GM21381 (cell line): Measurements from ENCODE around the gene CPT1C.
"Not testable (repeated sequence)": the region's sequence is repeated elsewhere in the genome, so short reads cannot be mapped to it uniquely, and the experiment has no call there.

Experiments
- ATAC-seq: cut with Tn5 transposase; IDR thresholded peaks from one replicate; pipeline ENCODE4 v1.9.1; 2021; ENCODE audit warnings: mild to moderate bottlenecking, moderate library complexity; ENCODE audit not compliant: unreplicated experiment

CPT1C gene

DNA sequence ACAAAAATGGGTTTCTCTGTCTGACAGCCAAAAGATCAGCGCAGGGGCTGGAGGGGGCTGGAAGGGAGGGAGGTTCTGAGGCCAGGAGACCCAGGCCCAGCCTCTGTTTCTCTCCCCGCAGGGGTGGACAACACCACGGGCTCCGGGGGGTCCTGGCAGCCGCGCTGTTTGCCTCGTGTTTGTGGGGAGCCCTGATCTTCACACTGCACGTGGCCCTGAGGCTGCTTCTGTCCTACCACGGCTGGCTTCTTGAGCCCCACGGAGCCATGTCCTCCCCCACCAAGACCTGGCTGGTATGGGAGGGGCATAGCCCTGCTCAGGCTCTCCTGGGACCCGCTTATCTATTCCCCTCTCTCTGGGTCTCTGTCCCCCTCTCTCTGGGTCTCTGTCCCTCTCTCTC is 9.6 kb downstream of the CPT1C start:
- ATAC-seq: no peak

DNA sequence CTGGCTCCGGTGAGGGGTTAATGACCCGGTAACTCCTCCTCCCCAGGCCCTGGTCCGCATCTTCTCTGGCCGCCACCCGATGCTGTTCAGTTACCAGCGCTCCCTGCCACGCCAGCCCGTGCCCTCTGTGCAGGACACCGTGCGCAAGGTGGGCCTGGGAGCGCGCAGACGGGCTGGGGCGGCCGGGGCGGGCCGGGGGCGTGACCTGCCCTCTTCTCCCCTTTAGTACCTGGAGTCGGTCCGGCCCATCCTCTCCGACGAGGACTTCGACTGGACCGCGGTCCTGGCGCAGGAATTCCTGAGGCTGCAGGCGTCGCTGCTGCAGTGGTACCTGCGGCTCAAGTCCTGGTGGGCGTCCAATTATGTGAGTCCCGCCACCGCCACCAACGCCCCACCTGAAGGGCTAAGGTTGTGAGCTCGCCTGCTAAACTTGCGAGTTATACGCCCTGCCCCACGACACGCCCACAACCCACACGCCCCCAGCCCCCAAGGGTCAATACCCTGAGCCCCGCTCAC is 10.4 kb downstream of the CPT1C start:
- no peak for ATAC-seq

DNA sequence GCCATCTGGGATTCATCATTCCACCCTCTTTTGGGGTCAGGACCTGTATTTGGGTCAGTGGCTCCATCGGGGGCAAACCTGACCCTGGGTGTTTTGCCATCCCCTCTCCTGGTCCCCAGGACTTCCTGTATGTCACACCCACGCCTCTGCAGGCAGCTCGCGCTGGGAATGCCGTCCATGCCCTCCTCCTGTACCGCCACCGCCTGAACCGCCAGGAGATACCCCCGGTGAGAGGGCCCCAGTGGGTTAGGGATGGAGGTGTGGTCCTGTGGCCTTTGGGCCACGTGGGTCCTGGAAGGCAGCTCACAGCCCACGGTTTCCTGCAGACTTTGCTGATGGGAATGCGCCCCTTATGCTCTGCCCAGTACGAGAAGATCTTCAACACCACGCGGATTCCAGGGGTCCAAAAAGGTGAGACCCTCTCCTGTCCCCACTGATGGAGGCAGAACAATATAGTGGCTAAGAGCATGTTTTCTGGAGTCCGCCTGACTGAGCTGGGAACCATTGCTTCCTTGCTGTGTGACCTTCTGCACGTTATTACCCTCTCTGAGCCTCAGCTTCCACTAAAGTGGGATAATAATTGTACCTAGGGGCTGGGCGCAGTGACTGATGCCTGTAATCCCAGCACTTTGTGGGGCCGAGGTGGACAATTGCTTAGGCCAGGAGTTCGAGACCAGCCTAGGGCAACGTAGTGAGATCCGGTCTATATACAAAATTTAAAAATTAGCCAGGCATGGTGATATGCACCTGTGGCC is 14.1 kb downstream of the CPT1C start:
- ATAC-seq: no peak

DNA sequence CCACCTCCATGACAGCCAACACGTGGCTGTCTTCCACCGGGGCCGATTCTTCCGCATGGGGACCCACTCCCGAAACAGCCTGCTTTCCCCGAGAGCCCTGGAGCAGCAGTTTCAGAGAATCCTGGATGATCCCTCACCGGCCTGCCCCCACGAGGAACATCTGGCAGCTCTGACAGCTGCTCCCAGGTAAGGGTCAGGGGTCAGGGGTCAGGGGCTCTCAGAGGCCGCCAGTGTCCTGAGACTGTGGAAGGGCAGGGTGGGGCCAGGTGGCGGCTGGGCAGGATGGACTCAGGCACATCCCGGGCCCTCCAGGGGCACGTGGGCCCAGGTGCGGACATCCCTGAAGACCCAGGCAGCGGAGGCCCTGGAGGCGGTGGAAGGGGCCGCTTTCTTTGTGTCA is 15.0 kb downstream of the CPT1C start:
- no peak for ATAC-seq

DNA sequence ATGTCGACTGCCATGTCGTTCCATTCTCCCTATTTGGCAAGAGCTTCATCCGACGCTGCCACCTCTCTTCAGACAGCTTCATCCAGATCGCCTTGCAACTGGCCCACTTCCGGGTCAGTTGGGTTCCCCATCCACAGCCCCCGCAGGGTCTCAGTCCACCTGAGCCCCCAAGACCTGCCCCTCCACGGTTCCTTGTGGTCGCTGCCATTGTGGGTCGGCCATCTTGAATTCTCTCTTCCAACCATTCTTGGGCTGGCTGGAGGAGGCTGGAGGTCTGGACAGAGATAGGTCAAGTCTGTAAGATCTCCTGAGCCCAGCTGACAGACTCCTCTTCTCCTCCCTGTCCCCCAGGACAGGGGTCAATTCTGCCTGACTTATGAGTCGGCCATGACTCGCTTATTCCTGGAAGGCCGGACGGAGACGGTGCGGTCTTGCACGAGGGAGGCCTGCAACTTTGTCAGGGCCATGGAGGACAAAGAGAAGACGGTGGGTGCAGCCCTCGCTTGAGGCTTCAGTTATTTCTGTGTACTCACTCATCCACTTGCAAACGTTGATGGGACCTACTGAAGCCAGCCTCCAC is 19.5 kb downstream of the CPT1C start:
- no peak for ATAC-seq

DNA sequence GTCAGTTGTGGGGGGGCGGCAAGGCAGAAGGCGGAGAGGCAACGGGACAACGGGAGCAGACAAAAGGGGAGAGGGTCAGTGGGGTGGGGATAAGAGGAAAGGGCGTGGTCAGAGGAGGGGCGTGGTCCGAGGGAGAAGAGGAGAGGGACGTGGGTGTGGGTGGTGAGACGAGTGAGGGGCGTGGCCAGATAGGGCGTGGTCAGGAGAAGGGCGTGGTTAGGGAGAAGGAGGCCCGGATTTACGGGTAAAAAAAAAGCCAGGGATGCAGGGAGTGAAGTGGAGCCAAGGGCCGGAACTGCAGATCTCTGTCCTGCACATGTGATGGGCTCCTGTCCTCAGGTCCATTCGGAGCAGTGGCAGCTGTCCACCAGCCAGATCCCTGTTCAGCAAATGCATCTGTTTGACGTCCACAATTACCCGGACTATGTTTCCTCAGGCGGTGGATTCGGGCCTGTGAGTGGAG is 21.5 kb downstream of the CPT1C start:
- ATAC-seq: no peak

DNA sequence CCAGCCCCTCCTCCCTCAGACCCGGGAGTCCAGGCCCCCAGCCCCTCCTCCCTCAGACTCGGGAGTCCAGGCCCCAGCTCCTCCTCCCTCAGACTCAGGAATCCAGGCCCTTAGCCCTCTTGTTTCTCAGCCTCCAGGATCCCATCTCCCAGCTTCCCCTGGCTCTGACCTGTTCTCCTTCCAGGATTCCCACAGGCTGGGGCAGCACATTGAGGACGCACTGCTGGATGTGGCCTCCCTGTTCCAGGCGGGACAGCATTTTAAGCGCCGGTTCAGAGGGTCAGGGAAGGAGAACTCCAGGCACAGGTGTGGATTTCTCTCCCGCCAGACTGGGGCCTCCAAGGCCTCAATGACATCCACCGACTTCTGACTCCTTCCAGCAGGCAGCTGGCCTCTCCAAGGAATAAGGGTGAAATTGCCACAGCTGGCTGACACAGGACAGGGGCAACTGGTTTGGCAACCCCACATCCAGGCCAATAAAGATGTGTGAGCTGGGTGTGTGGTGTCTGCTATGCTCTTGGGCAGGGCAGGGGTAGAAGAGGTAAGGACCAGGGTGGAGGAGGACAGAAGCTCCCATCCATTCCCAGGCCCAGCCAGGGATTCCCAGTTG is 22.4 kb downstream of the CPT1C start:
- no peak for ATAC-seq

DNA sequence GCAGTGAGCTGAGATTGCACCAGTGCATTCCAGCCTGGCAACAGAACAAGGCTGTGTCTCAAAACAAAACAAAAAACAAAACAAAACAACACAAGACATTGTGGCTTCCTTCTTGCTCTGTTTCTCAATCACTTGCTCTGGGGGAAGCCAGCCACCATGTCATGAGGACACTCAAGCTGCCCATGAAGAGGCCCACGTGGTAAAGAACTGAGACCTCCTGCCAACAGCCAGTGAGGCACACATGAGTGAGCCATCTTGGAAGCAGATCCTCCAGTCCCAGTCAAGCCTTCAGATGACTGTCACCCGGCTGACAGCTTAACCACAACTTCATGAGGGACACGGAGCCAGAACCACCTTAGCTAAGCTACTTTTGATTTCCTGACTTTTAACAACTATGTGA is 25.2 kb downstream of the CPT1C start:
- ATAC-seq: no peak

DNA sequence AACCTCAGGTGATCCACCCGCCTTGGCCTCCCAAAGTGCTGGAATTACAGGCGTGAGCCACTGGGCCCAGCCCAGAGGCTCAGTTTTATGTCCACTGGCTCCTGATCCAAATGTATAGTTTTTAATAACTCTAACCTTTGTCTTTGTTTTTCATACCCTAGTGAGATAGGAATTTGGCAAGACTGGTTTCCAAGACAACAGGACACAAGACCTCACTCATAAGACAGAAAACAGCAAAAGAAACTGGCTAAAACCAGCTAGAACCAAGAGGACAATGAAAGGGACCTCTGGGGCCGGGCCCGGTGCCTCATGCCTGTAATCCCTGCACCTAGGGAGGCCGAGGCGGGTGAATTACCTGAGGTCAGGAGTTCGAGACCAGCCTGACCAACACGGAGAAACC is 27.6 kb downstream of the CPT1C start:
- ATAC-seq: no peak

DNA sequence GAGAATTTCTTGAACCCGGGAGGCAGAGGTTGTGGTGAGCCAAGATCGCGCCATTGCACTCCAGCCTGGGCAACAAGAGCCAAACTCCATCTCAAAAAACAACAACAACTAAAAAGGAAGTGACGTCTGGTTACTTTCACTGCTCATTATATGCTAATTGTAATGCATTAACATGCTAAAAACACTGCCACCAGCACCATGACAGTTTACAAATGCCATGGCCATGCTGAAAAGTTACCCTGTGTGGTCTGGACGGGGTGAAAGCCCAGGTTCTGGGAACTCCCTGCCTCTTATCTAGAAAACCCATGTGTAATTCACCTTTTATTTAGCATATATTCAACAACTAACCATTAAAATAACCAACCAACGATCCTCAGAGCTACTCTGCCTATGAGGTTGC is 28.1 kb downstream of the CPT1C start:
- ATAC-seq: no peak

DNA sequence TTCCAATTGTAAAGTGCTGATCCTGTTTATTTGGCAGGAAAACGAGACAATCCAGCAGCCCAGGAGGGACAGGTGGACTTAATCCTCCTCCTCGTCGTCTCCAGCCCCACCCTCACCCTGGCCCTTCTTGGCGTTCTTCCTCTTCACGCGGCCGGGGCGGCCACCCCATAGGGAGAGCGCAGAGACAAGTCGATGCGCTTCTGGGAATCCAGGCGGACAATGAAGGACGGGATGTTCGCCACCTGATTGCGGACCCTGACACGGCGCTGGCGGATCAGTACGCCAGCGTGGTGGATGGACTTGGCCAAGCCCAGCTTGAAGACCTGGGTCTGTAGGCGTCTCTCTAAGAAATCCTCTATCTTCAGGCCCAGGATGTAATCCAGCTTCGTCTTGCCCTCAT is 28.5 kb downstream of the CPT1C start:
- not testable (repeated sequence) for ATAC-seq

DNA sequence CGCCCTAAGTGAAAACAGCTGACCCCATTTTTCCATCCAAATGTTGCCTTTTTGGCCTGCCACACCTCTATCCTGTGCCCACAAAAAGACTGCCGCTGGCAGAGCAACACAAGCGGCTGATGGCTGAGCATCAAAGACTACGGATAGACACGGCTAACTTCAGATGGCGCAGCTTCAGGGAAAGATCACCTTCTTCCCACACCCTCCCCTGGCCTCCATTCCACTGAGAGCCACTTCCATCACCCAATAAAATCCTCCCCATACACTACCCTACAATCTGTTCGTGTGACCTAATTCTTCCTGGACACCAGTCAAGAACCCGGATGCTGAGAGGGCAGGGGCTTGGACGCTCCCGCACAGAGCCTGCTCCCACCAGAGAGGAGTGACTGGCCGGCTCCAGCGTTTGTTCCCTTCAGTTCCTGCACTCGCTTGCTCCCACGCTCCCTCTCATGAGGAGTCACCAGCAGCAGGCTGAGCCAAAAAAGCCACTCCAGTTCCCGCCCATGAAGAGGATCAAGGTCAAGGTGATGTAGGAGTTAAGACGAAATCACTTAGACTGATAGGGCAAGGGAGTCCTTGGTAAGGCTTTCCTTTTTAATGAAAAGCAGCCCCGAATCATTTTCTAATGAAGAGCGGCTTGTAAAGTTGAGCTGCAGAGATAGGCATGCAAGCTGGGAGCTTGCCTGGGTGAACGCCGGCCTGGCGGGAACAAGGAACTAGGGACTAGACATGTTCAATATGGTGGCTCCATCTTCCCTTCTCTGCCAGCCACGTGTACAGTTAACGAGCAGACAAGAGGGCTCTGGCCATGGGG is 36.5 kb downstream of the CPT1C start:
- ATAC-seq: no peak

DNA sequence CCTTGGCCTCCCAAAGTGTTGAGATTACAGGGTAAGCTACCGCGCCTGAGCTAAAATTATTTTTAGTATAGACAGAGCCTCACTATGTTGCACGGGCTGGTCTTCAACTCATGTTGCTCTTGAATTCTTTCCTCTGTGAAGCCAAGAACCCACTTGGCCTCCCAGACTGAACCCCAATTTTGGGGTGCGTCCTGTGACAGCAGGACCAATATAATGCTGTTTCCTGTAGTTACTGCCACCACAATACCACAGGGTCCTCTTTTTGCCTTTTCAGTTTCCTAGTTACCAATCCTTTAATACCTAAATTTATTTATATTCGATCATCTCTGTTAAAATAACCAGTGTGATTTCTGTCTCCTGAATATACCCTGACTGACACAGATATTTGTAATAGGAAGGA is 39.2 kb downstream of the CPT1C start:
- ATAC-seq: no peak

DNA sequence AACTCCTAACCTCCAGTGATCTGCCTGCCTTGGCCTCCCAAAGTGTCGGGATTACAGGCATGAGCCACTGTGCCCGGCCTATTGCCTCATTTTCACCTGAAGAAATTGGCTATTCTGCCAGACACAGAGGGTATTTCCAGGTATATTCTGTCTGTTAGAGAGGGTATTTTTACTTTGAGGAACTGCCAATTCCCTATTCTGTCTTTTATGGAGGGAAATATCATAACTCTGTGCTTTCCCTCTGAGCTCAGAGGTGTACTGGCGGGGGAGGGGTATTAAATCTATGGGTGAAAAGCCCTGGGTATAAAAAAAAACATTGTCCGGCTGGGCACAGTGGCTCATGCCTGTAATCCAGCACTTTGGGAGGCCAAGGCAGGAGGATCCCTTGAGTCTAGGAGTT is 47.4 kb downstream of the CPT1C start:
- ATAC-seq: no peak

DNA sequence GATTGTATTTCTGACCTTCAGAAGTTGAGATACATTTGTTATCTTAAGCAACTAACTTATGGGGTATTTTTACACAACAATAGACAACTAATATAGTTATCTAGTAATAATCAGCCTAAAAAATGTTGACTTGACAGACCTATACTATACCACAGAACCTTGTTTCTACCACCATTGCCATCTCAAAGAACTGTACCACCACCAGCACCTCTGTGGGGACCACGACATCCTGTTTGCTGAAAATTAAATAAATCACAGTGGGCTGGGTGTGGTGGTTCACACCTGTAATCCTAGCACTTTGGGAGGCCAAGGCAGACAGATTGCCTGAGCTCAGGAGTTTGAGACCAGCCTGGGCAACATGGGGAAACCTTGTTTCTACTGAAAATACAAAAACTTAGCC is 48.2 kb downstream of the CPT1C start:
- no peak for ATAC-seq

DNA sequence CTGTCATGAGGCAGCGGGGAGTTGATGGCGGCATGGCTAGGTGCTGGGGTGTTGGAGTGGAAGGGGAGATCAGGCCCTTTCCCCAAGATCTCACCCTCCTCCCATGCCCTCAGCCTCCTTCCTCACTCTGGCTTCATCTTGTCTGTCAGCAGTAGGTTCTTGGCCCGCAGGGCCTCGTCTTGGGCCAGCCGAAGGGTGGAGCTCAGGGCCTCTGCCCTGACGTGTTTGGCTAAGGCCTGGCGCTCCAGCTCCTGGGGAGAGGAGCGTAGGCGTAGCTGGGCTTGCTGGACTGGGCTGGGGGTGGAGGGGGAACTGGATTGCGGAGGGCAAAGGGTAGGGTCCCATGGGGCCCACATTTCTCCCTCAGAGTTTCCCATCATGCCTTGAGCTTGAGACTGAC is 49.0 kb downstream of the CPT1C start:
- ATAC-seq: no peak

DNA sequence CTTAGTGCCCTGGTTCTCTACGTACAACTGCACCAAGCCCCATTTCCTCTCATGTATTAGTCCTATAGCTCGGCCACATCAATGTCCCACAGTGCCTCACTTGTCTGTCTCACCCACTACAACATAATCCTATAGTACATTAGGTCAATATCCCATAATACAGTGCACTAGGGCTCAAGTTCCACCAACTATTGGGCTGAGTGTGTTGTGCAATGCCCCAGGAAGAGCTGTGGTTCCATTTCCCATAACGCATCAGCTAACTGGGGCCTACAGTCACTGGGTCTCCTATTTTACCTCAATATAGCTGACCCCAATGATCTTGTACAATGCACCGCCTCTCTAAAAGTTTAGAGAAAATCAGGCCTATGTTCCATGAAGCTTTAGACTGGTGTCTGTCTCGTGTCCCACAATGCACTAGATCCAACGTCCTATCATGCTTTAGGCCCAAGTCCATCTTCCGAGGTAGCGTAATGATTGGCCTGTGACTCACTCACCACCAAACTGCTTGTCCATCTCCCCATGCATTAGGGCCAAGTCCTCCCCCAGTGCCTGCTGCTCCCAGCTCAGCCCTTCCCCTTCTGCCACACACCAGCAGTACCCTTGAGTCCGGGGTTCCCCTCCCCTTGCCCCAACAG is 50.4 kb downstream of the CPT1C start:
- no peak for ATAC-seq

DNA sequence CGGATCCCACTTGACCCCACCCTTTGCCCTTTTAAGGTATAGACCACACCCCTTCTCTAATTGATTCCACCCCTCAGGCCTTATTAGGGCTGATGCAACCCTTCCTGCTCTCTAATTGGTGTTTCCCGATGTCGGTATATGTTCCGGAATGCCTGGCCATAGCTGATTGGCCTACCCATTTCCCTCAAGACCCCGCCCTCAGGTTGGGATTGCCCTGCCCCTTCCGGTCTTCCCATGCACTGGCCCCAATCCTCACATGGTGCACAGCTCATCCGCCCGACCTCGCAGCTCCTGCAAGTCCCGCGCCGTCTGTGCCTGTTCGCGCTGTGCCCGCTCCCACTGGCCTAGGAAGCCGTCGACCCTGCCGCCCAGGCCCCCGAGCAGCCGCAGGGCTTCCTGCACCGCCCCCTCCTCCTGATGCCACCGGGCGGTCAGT is 54.0 kb downstream of the CPT1C start:
- no peak for ATAC-seq

DNA sequence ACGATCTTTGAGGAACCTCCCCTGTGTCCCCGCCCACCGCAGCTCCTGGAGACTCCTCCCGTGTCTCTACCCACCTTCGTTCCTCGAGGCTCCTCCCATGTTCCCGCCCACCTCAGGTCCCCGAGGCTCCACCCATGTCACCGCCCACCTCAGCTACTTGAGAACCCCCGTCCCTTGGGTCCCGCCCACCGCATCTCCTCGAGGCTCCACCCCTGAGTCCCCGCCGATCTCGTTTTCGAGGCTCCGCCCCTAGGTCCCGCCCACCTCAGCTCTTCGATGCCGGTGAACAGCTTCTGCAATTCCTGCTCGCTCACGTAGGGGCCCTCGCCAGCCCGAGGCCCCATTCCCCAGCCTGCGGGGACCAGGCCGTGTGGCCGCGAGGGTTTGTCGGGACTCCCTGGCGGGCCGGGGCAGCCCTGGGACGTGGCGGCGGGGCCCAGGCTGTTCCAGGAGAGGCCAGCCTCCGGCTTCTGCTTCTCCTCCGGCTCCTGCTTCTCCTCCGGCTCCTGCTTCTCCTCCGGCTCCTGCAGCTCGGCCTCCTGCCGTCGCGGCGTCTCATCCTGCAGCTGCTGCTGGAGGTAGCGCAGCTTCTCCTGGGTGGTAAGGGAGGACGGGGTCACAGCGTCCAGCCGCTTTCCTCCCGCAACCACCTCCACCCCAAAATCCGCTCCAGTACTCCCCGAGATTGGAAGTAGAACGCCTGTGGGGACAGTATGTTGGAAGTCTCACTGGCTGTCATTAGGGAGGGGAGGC is 55.5 kb downstream of the CPT1C start:
- no peak for ATAC-seq

DNA sequence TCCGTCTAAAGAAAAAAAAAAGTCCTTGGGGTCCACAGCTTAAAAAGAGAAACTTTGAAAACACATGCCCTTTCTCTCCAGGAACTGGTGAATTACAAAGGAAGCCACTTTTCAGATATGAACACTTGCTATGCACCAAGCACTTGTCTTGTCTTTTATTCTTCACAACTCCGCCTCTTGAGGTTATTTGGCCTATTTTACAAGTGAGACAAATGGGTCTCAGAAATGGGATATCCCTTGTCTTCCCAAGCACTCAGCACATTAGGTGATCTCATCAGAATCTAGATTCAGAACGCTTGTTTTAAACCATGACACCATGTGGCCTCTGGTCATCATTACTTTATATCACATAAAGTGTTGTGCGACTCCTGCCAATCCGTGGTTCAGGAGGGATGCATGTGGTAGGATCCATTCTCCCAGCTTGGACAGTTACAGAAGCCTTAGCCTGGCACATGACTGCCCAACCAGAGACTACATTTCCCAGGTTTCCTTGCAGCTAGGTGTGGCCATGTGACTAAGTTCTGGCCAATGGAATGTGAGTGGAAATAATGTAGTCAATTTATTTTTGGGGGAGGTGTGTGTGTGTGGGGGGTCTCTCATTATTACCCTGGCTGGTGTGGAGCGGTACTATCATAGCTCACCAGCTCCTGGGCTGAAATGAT is 58.3 kb downstream of the CPT1C start:
- ATAC-seq: no peak
